ENCODE measurements around the gene NUP153.

NUP153 gene

DNA sequence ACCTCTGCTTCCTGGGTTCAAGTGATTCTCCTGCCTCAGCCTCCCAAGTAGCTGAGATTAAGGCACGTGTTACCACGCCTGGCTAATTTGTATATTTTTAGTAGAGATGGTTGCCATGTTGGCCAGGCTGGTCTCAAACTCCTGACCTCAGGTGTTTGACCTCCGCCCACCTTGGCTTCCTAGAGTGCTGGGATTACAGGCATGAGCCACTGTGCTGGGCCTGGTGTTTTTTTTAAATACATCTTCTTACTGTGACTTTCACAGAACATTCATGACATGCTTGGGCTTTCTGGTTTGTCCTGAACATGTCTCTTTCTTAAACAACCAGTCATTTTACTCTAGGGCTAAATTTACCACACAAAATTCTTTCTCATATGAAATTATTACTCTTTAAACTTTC lies 141.3 kb downstream of the NUP153 start:
- H3K4me3 ChIP-seq (ENCODE audit: low read depth, low read length) = no peak overlapping the region
- no peaks in the 10 kb centered on the region for H3K36me3 ChIP-seq (ENCODE audit: control insufficient read depth, insufficient read depth, low read length)
- no peaks in the 10 kb centered on the region for H3K27me3 ChIP-seq (ENCODE audit: control insufficient read depth, insufficient read depth, low read length)
- H3K9ac ChIP-seq (ENCODE audit: low read depth, low read length) = no peak overlapping the region
- peaks cover 13% of the 10 kb centered on the region for H3K9me3 ChIP-seq (ENCODE audit: control insufficient read depth, insufficient read depth, low read length)
- no peaks in the 10 kb centered on the region for H3K4me1 ChIP-seq (ENCODE audit: control insufficient read depth, insufficient read depth, low read length)
